AG09319 (cell line): ENCODE data around the gene RPL19.

ENCODE experiments used
- DNase-seq: peaks from one replicate; pipeline ENCODE4 v3.0.0-alpha.2; 2010; ENCODE audit warnings: low read depth; ENCODE audit errors: extremely low read depth
- CTCF ChIP-seq: IDR thresholded peaks from 2 replicates; pipeline ENCODE4 v1.5.1; 2011; ENCODE audit warnings: low read depth, mild to moderate bottlenecking, inconsistent platforms, low read length, moderate library complexity

RPL19 gene

GRCh38 chr17:39173526-39174274, 26.4 kb upstream of the RPL19 start:
- no peak for DNase-seq
- TF ChIP-seq CTCF, result no peak

GRCh38 chr17:39174920-39175694, 25.0 kb upstream of the RPL19 start:
- no peak for DNase-seq
- TF ChIP-seq CTCF, result peak; percentile 79

- no peak for TF ChIP-seq CTCF
- DNase-seq, result no peak
Observed at GRCh38 chr17:39175695-39176093, 24.4 kb upstream of the RPL19 start.

- no peak for TF ChIP-seq CTCF
- no peak for DNase-seq
Observed at GRCh38 chr17:39177256-39177655, 22.8 kb upstream of the RPL19 start.

- TF ChIP-seq CTCF, result no peak
- DNase-seq, result no peak
Observed at GRCh38 chr17:39178536-39178935, 21.5 kb upstream of the RPL19 start.

- DNase-seq, result no peak
- TF ChIP-seq CTCF, result no peak
Observed at GRCh38 chr17:39181303-39181702, 18.8 kb upstream of the RPL19 start.

GRCh38 chr17:39183045-39183444, 17.0 kb upstream of the RPL19 start:
- TF ChIP-seq CTCF, result no peak
- no peak for DNase-seq
